A549 (cell line): Measurements from ENCODE around the gene LIMK2. TPM values are rescaled to one million over a fixed set of nuclear protein-coding genes. Genes with fewer than 3 reads are reported as not detected.

Source experiments
- ATAC-seq, 2 experiments: fragments of 200-7000 bp in 1 of 2; fragments of >200 bp in 1 of 2; cut with Nextera tagmentation in 1 of 2; cut with Tn5 transposase in 1 of 2; 3 replicates each; pipeline versions ENCODE4 v1.8.0 to v1.9.1; 2018 to 2020; ENCODE audit warnings: mild to moderate bottlenecking in 1 of 2, moderate library complexity in 1 of 2
- CTCF ChIA-PET: fragments of 300-600 bp; sonication (Branson Sonifier 250); formaldehyde crosslinking; extraction: SDS; loops from one replicate; lab custom pipeline; 2021; ENCODE audit warnings: antibody characterized with exemption, inconsistent platforms; lab: Yijun Ruan, JAX
- POLR2A ChIA-PET: fragments of 350-600 bp; formaldehyde crosslinking; extraction: SDS; loops from one replicate; lab custom pipeline; 2021; ENCODE audit warnings: antibody characterized with exemption, inconsistent platforms; lab: Yijun Ruan, JAX
- DNase-seq, 2 experiments: peaks; one replicate each; pipeline versions ENCODE4 v3.0.0 to v3.0.0-alpha.2; 2011 to 2016; ENCODE audit warnings: low read depth in 1 of 2, low spot score in 1 of 2
- FAIRE-seq: peaks from 2 replicates; lab custom pipeline; 2011; peaks lifted over from hg19 to GRCh38; lab: Jason Lieb, UNC
- H3K27ac ChIP-seq, 2 experiments: fragments of >200 bp; sonication (Bioruptor Twin); formaldehyde crosslinking; 3 replicates each; pipeline ENCODE4 v1.5.1; 2016 to 2017
- H3K4me1 ChIP-seq: fragments of >200 bp; sonication (Bioruptor Twin); formaldehyde crosslinking; 3 replicates; pipeline ENCODE4 v1.6.1; 2016
- H3K4me2 ChIP-seq: fragments of >200 bp; sonication (Bioruptor Twin); formaldehyde crosslinking; 3 replicates; pipeline ENCODE4 v1.6.1; 2016
- H3K4me3 ChIP-seq: fragments of >200 bp; sonication (Bioruptor Twin); formaldehyde crosslinking; 3 replicates; pipeline ENCODE4 v1.5.1; 2016
- H3K9me3 ChIP-seq: fragments of >200 bp; sonication (Bioruptor Twin); formaldehyde crosslinking; 3 replicates; pipeline ENCODE4 v1.6.1; 2016
- ATOH8 ChIP-seq: fragments of 250-450 bp; sonication (Bioruptor Pico); IDR thresholded peaks from 2 replicates; pipeline ENCODE4 v1.5.0; 2020; ENCODE audit warnings: low read depth, mild to moderate bottlenecking, moderate library complexity
- BCL3 ChIP-seq: fragments of >200 bp; sonication (Bioruptor Twin); formaldehyde crosslinking; IDR thresholded peaks from 3 replicates; pipeline ENCODE4 v1.6.1; 2016
- BHLHE40 ChIP-seq: IDR thresholded peaks from 2 replicates; pipeline ENCODE4 v1.6.1; 2012; ENCODE audit warnings: low read depth, low read length, inconsistent platforms
- CEBPB ChIP-seq, 2 experiments: fragments of >200 bp in 1 of 2; sonication (Bioruptor Twin) in 1 of 2; formaldehyde crosslinking in 1 of 2; IDR thresholded peaks; 2 replicates each; pipeline ENCODE4 v1.6.1; 2012 to 2016
- CHD2 ChIP-seq: fragments of 150-350 bp; IDR thresholded peaks from 2 replicates; pipeline ENCODE4 v1.6.1; 2014; ENCODE audit warnings: low read length; ENCODE audit not compliant: partially characterized antibody
- HDAC2 ChIP-seq: fragments of 200-600 bp; sonication (generic); IDR thresholded peaks from 2 replicates; pipeline ENCODE4 v1.6.1; 2016
- HEYL ChIP-seq: fragments of 250-450 bp; sonication (Bioruptor Pico); IDR thresholded peaks from 2 replicates; pipeline ENCODE4 v1.8.0; 2021; ENCODE audit warnings: mild to moderate bottlenecking, moderate library complexity
- HOXB5 ChIP-seq: fragments of 250-450 bp; sonication (Bioruptor Pico); IDR thresholded peaks from 2 replicates; pipeline ENCODE4 v1.5.0; 2020; ENCODE audit warnings: mild to moderate bottlenecking, moderate library complexity
- MAFK ChIP-seq: fragments of 450-650 bp; IDR thresholded peaks from 2 replicates; pipeline ENCODE4 v1.6.1; 2014; ENCODE audit not compliant: partially characterized antibody
- MAX ChIP-seq: IDR thresholded peaks from 2 replicates; pipeline ENCODE4 v1.6.1; 2012
- NPAS2 ChIP-seq: fragments of 250-450 bp; sonication (Bioruptor Pico); IDR thresholded peaks from 2 replicates; pipeline ENCODE4 v1.8.0; 2022; ENCODE audit warnings: mild to moderate bottlenecking, moderate library complexity, borderline replicate concordance
- RCOR1 ChIP-seq: fragments of 150-350 bp; IDR thresholded peaks from 2 replicates; pipeline ENCODE4 v1.6.1; 2014; ENCODE audit warnings: antibody characterized with exemption, low read length, low read depth
- SREBF2 ChIP-seq: fragments of 450-650 bp; IDR thresholded peaks from 2 replicates; pipeline ENCODE4 v1.6.1; 2014; ENCODE audit warnings: mild to moderate bottlenecking, moderate library complexity
- TFCP2L1 ChIP-seq: fragments of 250-450 bp; sonication (Bioruptor Pico); IDR thresholded peaks from 2 replicates; pipeline ENCODE4 v1.5.0; 2021; ENCODE audit warnings: mild to moderate bottlenecking
- TP53 ChIP-seq: fragments of 250-450 bp; sonication (Bioruptor Pico); IDR thresholded peaks from 2 replicates; pipeline ENCODE4 v1.5.0; 2021; ENCODE audit warnings: mild to moderate bottlenecking, moderate library complexity
- ZFP36 ChIP-seq: fragments of 450-650 bp; IDR thresholded peaks from 2 replicates; pipeline ENCODE4 v1.6.1; 2014; ENCODE audit warnings: borderline replicate concordance; ENCODE audit not compliant: partially characterized antibody
- ZSCAN20 ChIP-seq: fragments of 250-450 bp; sonication (Bioruptor Pico); IDR thresholded peaks from 2 replicates; pipeline ENCODE4 v1.8.0; 2022; ENCODE audit warnings: mild to moderate bottlenecking, moderate library complexity
- WGBS: methylation state at CpG from one replicate; pipeline ENCODE4 v1.1.6; 2017; ENCODE audit errors: missing lambda C conversion rate; 5-methylcytosine and 5-hydroxymethylcytosine counted together
- polyA plus RNA-seq, 4 experiments: library from polyadenylated mRNA; depleted of rRNA in 3 of 4; stranded (reverse); fragments of >200 nt; fragmentation: RNase III in 1 of 4; extraction: RNeasy Plus Mini Kit Qiagen cat#74134 plus additional on column Dnase treatment in 1 of 4; gene quantifications; 2 replicates in 3 of 4; 3 replicates in 1 of 4; pipeline ENCODE4 v1.2.3, GENCODE V29; 2011 to 2017
- TF ChIP-seq, protein P1 (sequence below): fragments of 150-350 bp; IDR thresholded peaks from 2 replicates; pipeline ENCODE4 v1.6.1; 2014; ENCODE audit warnings: low read depth, mild to moderate bottlenecking, low read length

The LIMK2 gene
- polyA plus RNA-seq, 2 of the 4 experiments (the other 2 are of a cell fraction), result 3.1 to 6.9 TPM

DNA sequence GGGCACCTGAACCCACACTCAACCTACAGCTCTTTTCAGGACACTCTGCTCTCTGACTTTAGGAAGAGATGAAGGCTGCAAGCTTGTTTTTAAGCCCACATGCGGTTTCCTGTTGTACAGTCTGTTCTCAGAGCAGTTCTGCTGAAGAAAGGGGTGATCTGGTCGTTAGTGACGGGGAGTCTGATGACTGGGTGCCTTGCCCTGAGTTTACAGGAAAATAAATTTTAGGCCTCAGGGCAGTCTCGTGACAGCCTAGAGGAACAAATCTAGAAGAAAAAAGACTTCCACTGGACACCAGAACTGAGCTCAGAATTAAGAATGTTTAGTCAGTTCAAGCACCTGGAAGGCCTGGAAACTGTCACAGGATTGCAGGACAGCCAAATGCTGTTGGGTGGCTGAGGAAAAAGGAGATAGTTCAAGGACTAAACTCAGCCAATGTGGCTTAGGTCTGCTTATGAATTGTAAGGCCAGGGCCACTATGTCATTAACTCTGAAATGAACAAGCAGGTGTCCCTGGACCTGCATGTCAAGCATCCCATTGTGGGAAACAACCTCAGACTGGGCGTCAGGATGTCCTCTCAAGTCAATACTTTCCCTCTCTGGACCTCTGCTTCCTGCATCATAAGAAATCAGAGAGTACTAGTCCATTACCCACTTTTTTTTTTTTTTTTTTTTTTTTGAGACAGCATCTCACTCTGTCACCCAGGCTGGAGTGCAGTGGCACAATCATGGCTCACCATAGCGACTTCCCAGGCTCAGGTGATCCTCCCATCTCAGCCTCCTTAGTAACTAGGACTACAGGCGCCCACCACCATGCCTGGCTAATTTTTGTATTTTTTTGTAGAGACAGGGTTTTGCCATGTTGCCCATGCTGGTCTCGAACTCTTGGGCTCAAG lies 74.5 kb downstream of the LIMK2 start:
- TF ChIP-seq TP53 (CRISPR knock-in tag) (no peak), RCOR1 (no peak), SREBF2 (no peak), HDAC2 (no peak)
- TF ChIP-seq, protein P1, sequence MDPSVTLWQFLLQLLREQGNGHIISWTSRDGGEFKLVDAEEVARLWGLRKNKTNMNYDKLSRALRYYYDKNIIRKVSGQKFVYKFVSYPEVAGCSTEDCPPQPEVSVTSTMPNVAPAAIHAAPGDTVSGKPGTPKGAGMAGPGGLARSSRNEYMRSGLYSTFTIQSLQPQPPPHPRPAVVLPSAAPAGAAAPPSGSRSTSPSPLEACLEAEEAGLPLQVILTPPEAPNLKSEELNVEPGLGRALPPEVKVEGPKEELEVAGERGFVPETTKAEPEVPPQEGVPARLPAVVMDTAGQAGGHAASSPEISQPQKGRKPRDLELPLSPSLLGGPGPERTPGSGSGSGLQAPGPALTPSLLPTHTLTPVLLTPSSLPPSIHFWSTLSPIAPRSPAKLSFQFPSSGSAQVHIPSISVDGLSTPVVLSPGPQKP, result no peak
- Histone ChIP-seq H3K4me1 (peaks cover 8% of the 10 kb centered on the region), H3K4me3 (no peak overlapping the region), H3K27ac (no peak overlapping the region), H3K9me3 (no peaks in the 10 kb centered on the region), H3K4me2 (no peak overlapping the region)
- DNase-seq, result no peak
- no peak for FAIRE-seq
- ChIA-PET POLR2A (no interaction called here), CTCF (interaction anchor here (2.7 kb wide), 1 partner anchor 13 kb away, joined by 13 read pairs; no protein-coding TSS in a partner anchor)
- no peak for ATAC-seq
- WGBS, result 74% methylated on average over 8 of the region's 8 CpGs

DNA sequence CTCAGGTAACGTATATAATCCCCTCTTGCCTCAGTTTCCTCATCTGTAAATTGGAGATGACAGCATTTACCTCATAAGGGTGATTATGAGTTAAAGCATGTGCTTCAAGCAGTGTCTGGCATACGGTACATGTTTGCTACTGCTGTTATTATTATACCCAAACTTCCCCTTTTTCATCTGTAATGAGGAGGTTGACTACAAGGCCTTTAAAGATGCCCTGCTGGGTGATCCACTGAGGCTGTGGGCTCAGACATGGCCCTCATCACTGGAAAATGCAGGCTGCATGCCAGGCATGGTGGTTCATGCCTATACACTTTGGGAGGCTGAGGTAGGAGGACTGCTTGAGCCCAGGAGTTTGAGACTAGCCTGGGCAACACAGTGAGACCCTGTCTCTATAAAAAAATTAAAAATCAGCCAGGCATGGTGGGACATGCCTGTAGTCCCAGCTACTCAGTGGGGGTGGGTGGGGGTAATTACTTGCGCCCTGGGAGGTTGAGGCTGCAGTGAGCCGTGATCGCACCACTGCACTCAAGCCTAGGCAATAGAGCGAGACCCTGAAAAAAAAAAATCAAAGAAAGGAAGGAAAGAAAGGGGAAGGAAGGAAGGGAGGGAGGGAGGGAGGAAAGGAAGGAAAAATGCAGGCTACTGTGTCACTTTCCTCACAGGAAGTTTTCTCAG lies 75.9 kb downstream of the LIMK2 start:
- FAIRE-seq, result no peak
- DNase-seq, result no peak
- no peak overlapping the region for H3K27ac ChIP-seq
- peaks cover 17% of the 10 kb centered on the region for H3K4me1 ChIP-seq
- TF ChIP-seq HOXB5 (CRISPR knock-in tag) (no peak), MAX (no peak), ZFP36 (no peak), ZSCAN20 (CRISPR knock-in tag) (no peak), BCL3 (no peak), HEYL (CRISPR knock-in tag) (no peak), CEBPB (IDR thresholded peaks at IDR 0.05) (no peak), MAFK (no peak)
- no peak for ATAC-seq
- H3K4me2 ChIP-seq, result no peak overlapping the region
- POLR2A ChIA-PET, result no interaction called here
- WGBS, result 87% methylated on average over 6 of the region's 6 CpGs
- CTCF ChIA-PET, result no interaction called here
- no peak overlapping the region for H3K4me3 ChIP-seq
- H3K9me3 ChIP-seq, result no peaks in the 10 kb centered on the region

GRCh38 chr22:31288496-31289240 lies 76.6 kb downstream of the LIMK2 start:
- FAIRE-seq (no peak), DNase-seq (no peak), ATAC-seq (no peak)
- Histone ChIP-seq H3K4me1 (peaks cover 17% of the 10 kb centered on the region), H3K9me3 (no peaks in the 10 kb centered on the region), H3K4me2 (no peak overlapping the region), H3K27ac (no peak overlapping the region), H3K4me3 (no peak overlapping the region)
- 73% methylated on average over 5 of the region's 5 CpGs for WGBS
- ChIA-PET POLR2A (no interaction called here), CTCF (no interaction called here)
- TF ChIP-seq TFCP2L1 (CRISPR knock-in tag) (no peak), CHD2 (no peak), ATOH8 (CRISPR knock-in tag) (no peak), ZSCAN20 (CRISPR knock-in tag) (no peak), BHLHE40 (no peak), NPAS2 (no peak)
